Tibial nerve (tissue), 4 donors: ENCODE measurements around the gene XPNPEP1.

ENCODE experiments used
- CTCF ChIP-seq, 5 experiments: fragments of 200-600 bp in 3 of 5; fragments of 450-650 bp in 2 of 5; sonication (generic) in 3 of 5; IDR thresholded peaks; one replicate each; pipeline ENCODE4 v1.5.1; 2016 to 2019; ENCODE audit warnings: antibody characterized with exemption in 5 of 5, mild to moderate bottlenecking in 3 of 5, moderate library complexity in 2 of 5
- EP300 ChIP-seq, 2 donors: sonication (generic); formaldehyde crosslinking; IDR thresholded peaks; one replicate each; pipeline ENCODE4 v1.6.1; 2017; ENCODE audit warnings: antibody characterized with exemption in 2 of 2, mild to moderate bottlenecking in 1 of 2

- TF ChIP-seq CTCF (IDR thresholded peaks at IDR 0.05) (no peak), EP300 (IDR thresholded peaks at IDR 0.05) (no peak)
Measured at GRCh38 chr10:109972372-109973001, 49.2 kb upstream of the XPNPEP1 start.
